ENCODE data around the gene IPCEF1. TPM values are rescaled to one million over a fixed set of nuclear protein-coding genes. Genes with fewer than 3 reads are reported as not detected.

IPCEF1 gene
- total and polyA plus RNA-seq, 3 donors from 2014 or later, result 3.6 to 4.8 (median 4.2) TPM

DNA sequence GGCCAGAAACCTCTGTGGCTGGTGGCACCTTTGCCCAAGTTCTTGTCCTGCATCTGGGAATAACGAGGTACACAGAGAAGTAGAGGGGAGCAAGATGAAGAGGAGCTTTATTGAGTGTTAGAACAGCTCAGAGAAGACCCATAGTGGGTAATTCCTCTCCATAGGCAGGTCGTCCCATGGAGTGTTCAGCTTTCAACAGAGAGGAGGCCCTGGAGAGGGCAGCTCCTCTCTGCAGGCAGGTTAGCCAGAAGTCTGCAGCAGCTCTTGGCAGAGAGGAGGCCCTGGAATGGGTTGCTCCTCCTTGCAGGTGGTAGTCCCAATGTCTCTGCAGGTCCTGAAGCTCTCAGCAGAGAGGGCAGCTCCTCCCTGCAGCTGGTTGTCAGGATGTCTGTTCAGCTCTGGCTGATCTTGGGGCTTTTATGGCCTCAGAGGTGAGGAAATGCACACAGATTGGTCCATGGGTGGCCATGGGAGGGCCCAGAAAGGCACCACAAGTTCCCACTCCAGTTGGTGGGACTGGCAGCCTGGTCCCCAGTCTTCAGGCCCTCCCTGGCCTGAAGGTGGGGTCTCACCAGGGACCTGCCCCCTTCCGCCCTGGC is 89.0 kb downstream of the IPCEF1 start:
- no peaks in the 10 kb centered on the region for H3K9me3 ChIP-seq
- intact Hi-C loops (cut with DNase I; ENCODE audit: low total_unique reads), result no loop called here
- no peak overlapping the region for H3K27ac ChIP-seq
- H3K36me3 ChIP-seq (ENCODE audit: low read depth, missing control alignments), result no peaks in the 10 kb centered on the region
- H3K27me3 ChIP-seq, result no peaks in the 10 kb centered on the region
- H3K4me3 ChIP-seq, result no peak overlapping the region
- WGBS, 2 donors, result 81 to 86% methylated on average over 2 of the region's 3 CpGs
- no peak for DNase-seq
- no peaks in the 10 kb centered on the region for H3K4me1 ChIP-seq
- TF ChIP-seq CTCF (IDR thresholded peaks at IDR 0.05) (no peak), POLR2A (IDR thresholded peaks at IDR 0.05) (no peak)

DNA sequence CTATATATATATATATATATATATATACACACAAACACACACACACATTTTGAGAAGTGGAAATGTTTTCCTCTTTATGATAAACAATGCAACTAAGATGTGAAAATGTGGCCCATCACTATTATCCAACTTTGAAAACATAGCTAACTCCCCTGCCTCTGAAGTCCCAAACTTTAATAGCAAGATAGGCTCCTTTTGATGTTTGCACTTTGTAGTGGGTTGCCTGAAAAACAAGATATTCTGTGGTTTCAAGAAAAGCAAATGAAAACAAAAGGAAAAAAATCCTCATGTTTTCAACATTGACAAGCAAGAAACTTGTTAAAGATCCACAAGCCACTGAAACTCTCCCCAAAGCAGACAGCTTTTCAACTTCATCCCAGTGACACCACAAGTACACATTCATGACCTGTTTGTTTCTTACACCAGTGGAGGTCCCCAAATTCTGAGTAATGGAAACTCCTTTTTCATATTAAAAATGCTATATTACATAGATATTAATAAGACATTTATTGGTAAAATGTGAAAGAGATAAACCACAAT is 90.0 kb downstream of the IPCEF1 start:
- DNase-seq, result no peak
- no peak overlapping the region for H3K4me3 ChIP-seq
- TF ChIP-seq POLR2A (IDR thresholded peaks at IDR 0.05), result no peak
- no peak for TF ChIP-seq CTCF (IDR thresholded peaks at IDR 0.05)
- no peaks in the 10 kb centered on the region for H3K27me3 ChIP-seq
- H3K36me3 ChIP-seq (ENCODE audit: low read depth, missing control alignments), result no peaks in the 10 kb centered on the region
- no peak overlapping the region for H3K27ac ChIP-seq
- no peaks in the 10 kb centered on the region for H3K9me3 ChIP-seq
- intact Hi-C loops (cut with DNase I; ENCODE audit: low total_unique reads), result no loop called here
- H3K4me1 ChIP-seq, result no peaks in the 10 kb centered on the region

DNA sequence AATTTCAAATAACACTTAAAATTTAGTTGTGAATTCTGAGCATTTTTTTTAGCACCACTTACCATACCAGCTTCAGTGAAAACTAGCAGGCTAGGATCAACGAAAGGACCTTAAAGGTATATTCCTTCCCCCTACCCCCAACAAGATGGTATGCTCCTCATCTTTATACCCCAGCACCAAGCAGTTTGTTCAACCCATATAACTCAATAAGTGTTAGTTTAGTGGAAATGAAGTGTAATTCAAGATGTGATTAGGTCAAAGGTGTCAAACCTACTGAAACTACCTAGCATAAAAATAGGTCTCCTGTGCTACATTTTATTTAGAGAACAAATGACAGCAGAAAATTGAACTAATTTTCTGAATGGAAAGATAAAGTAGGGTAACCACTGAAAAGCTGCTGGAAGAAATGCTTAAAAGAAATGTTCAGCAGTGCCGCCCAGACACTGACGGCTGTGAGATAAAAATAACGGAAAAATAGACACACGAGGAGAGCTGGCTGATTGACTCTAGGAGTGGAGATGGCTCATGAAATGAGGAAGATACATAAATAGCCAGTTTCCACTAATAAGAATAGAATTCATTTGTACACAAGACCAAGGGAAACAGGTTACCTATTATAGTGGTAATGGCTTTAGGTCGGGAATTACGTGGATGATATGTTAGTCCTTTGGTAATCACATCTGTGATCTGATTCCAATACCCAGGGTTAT is 94.8 kb downstream of the IPCEF1 start:
- WGBS, 2 donors, result 76 to 85% methylated on average over 7 of the region's 7 CpGs

DNA sequence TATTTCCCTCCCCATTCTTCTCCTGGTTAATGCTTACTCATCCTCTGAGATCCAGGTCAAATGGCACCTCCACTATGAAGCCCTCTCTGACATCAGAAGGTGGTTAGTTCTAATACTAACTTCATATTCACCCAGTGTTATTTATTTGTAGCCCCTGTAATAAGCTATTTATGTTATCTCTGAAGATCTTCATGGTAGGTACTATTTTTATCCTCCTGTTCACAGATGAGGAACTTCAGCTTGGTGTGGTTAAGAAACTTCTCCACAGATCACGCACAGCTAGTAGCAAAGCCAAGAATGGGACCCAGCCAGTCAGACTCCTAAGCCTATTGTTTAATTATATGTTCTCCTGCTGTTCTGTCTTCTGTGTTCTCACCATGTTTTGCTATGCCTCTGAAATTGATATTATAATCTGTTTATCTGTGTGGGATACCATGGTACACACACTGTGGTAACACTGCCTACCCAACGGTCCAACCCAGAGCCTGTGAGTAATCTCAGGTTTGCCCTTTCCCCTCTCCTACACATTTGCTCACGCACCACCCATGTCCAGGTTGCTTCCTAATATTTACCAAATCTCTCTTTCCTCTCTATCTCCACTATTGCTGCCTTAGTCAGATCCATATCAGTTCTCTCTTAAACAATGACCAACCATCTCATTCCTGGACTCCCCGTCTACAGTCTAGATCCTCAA is 98.4 kb downstream of the IPCEF1 start:
- Histone ChIP-seq H3K36me3 (ENCODE audit: low read depth, missing control alignments) (no peaks in the 10 kb centered on the region), H3K27me3 (no peaks in the 10 kb centered on the region), H3K27ac (no peak overlapping the region), H3K9me3 (no peaks in the 10 kb centered on the region), H3K4me3 (no peak overlapping the region), H3K4me1 (no peaks in the 10 kb centered on the region)
- DNase-seq, result no peak
- 81 to 83% methylated on average over 4 of the region's 4 CpGs for WGBS, 2 donors
- TF ChIP-seq CTCF (IDR thresholded peaks at IDR 0.05) (no peak), POLR2A (IDR thresholded peaks at IDR 0.05) (no peak)
- intact Hi-C loops (cut with DNase I; ENCODE audit: low total_unique reads), result no loop called here

More for the DNA sequence above, 94.8 kb downstream of the IPCEF1 start:
- Histone ChIP-seq H3K4me3 (no peak overlapping the region), H3K27ac (no peak overlapping the region), H3K36me3 (ENCODE audit: low read depth, missing control alignments) (no peaks in the 10 kb centered on the region), H3K9me3 (no peaks in the 10 kb centered on the region), H3K27me3 (no peaks in the 10 kb centered on the region), H3K4me1 (no peaks in the 10 kb centered on the region)
- DNase-seq, result no peak
- no peak for TF ChIP-seq POLR2A (IDR thresholded peaks at IDR 0.05)
- TF ChIP-seq CTCF (IDR thresholded peaks at IDR 0.05), result no peak
- intact Hi-C loops (cut with DNase I; ENCODE audit: low total_unique reads), result no loop called here

Measured in testis (tissue), 3 donors.